Neural cell (in vitro differentiated cells): ENCODE measurements around the gene CTAGE4.
"Not testable (repeated sequence)": the region's sequence is repeated elsewhere in the genome, so short reads cannot be mapped to it uniquely, and the experiment has no call there.

Experiments
- EZH2 ChIP-seq: fragments of 200-600, 300-800 bp; shearing (Covaris generic), sonication (generic); IDR thresholded peaks from 2 replicates; pipeline ENCODE4 v1.6.1; 2014; ENCODE audit warnings: antibody characterized with exemption, low read length, borderline replicate concordance, mild to moderate bottlenecking; ENCODE audit not compliant: insufficient read depth, poor library complexity, severe bottlenecking
- MXI1 ChIP-seq: fragments of 450-650 bp; conservative IDR thresholded peaks from 2 replicates; pipeline ENCODE4 v1.6.1; 2014; ENCODE audit warnings: antibody characterized with exemption, mild to moderate bottlenecking; ENCODE audit not compliant: poor library complexity, severe bottlenecking
- POLR2AphosphoS5 ChIP-seq: IDR thresholded peaks from 2 replicates; pipeline ENCODE4 v1.6.1; 2012
- SMC3 ChIP-seq: fragments of 450-650 bp; conservative IDR thresholded peaks from 2 replicates; pipeline ENCODE4 v1.6.1; 2014; ENCODE audit warnings: antibody characterized with exemption, mild to moderate bottlenecking, moderate library complexity; ENCODE audit not compliant: poor library complexity
- TAF1 ChIP-seq: IDR thresholded peaks from 2 replicates; pipeline ENCODE4 v1.6.1; 2012; ENCODE audit warnings: low read depth
- TF ChIP-seq, protein P1 (sequence below): fragments of 450-650 bp; IDR thresholded peaks from 2 replicates; pipeline ENCODE4 v1.5.1; 2014; ENCODE audit warnings: antibody characterized with exemption, mild to moderate bottlenecking, moderate library complexity; ENCODE audit not compliant: poor library complexity, severe bottlenecking

DNA sequence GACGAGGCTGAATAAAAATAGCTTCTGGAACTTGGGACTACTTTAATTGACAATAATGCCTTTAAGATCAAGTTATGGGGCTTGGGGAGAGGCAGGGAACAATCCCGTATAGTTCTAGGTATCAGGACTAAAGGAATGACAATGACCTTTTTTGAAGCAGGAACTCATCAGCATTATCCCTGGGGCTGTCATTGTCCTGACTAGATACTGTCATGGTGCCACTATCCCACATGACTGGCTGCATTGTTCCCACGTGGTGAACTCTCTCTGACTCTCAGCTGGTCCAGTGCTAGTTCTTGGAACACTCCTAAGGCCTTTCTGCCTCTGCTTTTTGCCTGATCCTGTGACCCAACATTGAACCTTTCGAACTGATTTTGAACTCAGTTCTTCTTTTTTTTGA is 15.7 kb downstream of the CTAGE4 start:
- TF ChIP-seq POLR2AphosphoS5, TAF1, EZH2, MXI1, SMC3: not testable (repeated sequence)
- TF ChIP-seq, protein P1, sequence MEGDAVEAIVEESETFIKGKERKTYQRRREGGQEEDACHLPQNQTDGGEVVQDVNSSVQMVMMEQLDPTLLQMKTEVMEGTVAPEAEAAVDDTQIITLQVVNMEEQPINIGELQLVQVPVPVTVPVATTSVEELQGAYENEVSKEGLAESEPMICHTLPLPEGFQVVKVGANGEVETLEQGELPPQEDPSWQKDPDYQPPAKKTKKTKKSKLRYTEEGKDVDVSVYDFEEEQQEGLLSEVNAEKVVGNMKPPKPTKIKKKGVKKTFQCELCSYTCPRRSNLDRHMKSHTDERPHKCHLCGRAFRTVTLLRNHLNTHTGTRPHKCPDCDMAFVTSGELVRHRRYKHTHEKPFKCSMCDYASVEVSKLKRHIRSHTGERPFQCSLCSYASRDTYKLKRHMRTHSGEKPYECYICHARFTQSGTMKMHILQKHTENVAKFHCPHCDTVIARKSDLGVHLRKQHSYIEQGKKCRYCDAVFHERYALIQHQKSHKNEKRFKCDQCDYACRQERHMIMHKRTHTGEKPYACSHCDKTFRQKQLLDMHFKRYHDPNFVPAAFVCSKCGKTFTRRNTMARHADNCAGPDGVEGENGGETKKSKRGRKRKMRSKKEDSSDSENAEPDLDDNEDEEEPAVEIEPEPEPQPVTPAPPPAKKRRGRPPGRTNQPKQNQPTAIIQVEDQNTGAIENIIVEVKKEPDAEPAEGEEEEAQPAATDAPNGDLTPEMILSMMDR: not testable (repeated sequence)
